ENCODE measurements around the gene HDLBP.

HDLBP gene

GRCh38 chr2:241202681-241203080, 112.8 kb downstream of the HDLBP start:
- no peaks in the 10 kb centered on the region for H3K79me2 ChIP-seq
- no peak for TF ChIP-seq CTCF (IDR thresholded peaks at IDR 0.05)
- H3K9ac ChIP-seq = no peak overlapping the region
- no peaks in the 10 kb centered on the region for H3K27me3 ChIP-seq (ENCODE audit: control insufficient read depth, insufficient read depth, low read length)
- no peak overlapping the region for H3K4me2 ChIP-seq (ENCODE audit: low read length)
- H3K27ac ChIP-seq = no peak overlapping the region
- no peaks in the 10 kb centered on the region for H3K36me3 ChIP-seq (ENCODE audit: control insufficient read depth, insufficient read depth, low read length)
- no peak overlapping the region for H2AFZ ChIP-seq
- H3K4me1 ChIP-seq = no peaks in the 10 kb centered on the region
- no peaks in the 10 kb centered on the region for H3K9me3 ChIP-seq (ENCODE audit: control insufficient read depth, low read length)
- H3K4me3 ChIP-seq (ENCODE audit: low read depth, low read length) = no peak overlapping the region

- Histone ChIP-seq H3K79me2 (no peaks in the 10 kb centered on the region), H3K4me2 (ENCODE audit: low read length) (no peak overlapping the region), H3K36me3 (ENCODE audit: control insufficient read depth, insufficient read depth, low read length) (no peaks in the 10 kb centered on the region), H2AFZ (no peak overlapping the region), H3K9me3 (ENCODE audit: control insufficient read depth, low read length) (no peaks in the 10 kb centered on the region), H3K4me1 (no peaks in the 10 kb centered on the region), H3K4me3 (ENCODE audit: low read depth, low read length) (no peak overlapping the region), H3K9ac (no peak overlapping the region), H3K27ac (no peak overlapping the region), H3K27me3 (ENCODE audit: control insufficient read depth, insufficient read depth, low read length) (no peaks in the 10 kb centered on the region)
- TF ChIP-seq CTCF (IDR thresholded peaks at IDR 0.05) = no peak
These were observed 113.2 kb downstream of the HDLBP start for GRCh38 chr2:241202268-241202585.

GRCh38 chr2:241201445-241202267, 113.8 kb downstream of the HDLBP start:
- Histone ChIP-seq H3K4me1 (no peaks in the 10 kb centered on the region), H3K9ac (no peak overlapping the region), H3K4me3 (ENCODE audit: low read depth, low read length) (no peak overlapping the region), H3K27ac (no peak overlapping the region), H3K4me2 (ENCODE audit: low read length) (no peak overlapping the region), H3K36me3 (ENCODE audit: control insufficient read depth, insufficient read depth, low read length) (no peaks in the 10 kb centered on the region), H3K27me3 (ENCODE audit: control insufficient read depth, insufficient read depth, low read length) (no peaks in the 10 kb centered on the region), H3K9me3 (ENCODE audit: control insufficient read depth, low read length) (no peaks in the 10 kb centered on the region), H2AFZ (no peak overlapping the region), H3K79me2 (no peaks in the 10 kb centered on the region)
- TF ChIP-seq CTCF (IDR thresholded peaks at IDR 0.05) = no peak

- no peaks in the 10 kb centered on the region for H3K4me1 ChIP-seq
- H3K27me3 ChIP-seq (ENCODE audit: control insufficient read depth, insufficient read depth, low read length) = no peaks in the 10 kb centered on the region
- H3K4me3 ChIP-seq (ENCODE audit: low read depth, low read length) = no peak overlapping the region
- no peak overlapping the region for H3K4me2 ChIP-seq (ENCODE audit: low read length)
- no peaks in the 10 kb centered on the region for H3K36me3 ChIP-seq (ENCODE audit: control insufficient read depth, insufficient read depth, low read length)
- H3K9me3 ChIP-seq (ENCODE audit: control insufficient read depth, low read length) = no peaks in the 10 kb centered on the region
- no peak for TF ChIP-seq CTCF (IDR thresholded peaks at IDR 0.05)
- no peaks in the 10 kb centered on the region for H3K79me2 ChIP-seq
- no peak overlapping the region for H3K27ac ChIP-seq
- no peak overlapping the region for H2AFZ ChIP-seq
- no peak overlapping the region for H3K9ac ChIP-seq
These were observed 114.6 kb downstream of the HDLBP start for GRCh38 chr2:241200822-241201395.

Data from parathyroid adenoma (tissue), 2 donors.